ENCODE results near the gene SIK3. TPM values are rescaled to one million over a fixed set of nuclear protein-coding genes. Genes with fewer than 3 reads are reported as not detected.

The SIK3 gene
- total RNA-seq, 1 experiment from 2014 or later, result 14.5 TPM

DNA sequence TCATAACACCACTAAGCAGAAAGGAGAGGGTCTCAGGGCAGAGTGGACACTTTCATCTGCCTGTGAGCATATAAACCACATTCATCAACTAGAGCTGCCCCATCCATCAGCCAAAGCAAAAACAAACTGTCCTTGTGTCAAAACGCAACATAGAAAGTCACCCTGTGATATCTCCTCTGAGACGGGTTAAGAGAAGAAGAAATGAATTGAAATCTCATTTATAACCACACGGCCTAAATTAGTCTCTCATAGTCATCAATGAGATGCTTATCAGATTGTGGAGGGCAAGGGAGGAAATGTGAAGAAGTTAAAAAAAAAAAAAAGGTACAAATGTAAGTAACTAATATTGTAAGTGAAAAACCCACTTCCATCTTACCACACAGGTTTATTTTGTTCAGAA lies 75.7 kb downstream of the SIK3 start:
- Histone ChIP-seq H3K4me1 (ENCODE audit: insufficient read depth, low read length) (peaks cover 47% of the 10 kb centered on the region), H3K4me2 (ENCODE audit: low read length) (no peak overlapping the region), H2AFZ (ENCODE audit: low read length) (no peak overlapping the region), H3K4me3 (ENCODE audit: low read length) (no peak overlapping the region), H3F3A (ENCODE audit: low read length, unreplicated experiment) (no peaks in the 10 kb centered on the region), H3K9me3 (ENCODE audit: low read length) (no peaks in the 10 kb centered on the region), H3K79me2 (ENCODE audit: low read length) (peaks cover 68% of the 10 kb centered on the region), H3K9me2 (replicated peaks; ENCODE audit: low read length) (no peaks in the 10 kb centered on the region), H3K9ac (ENCODE audit: low read length) (no peak overlapping the region), H3K27ac (ENCODE audit: low read length) (no peak overlapping the region), H3K27me3 (ENCODE audit: low read length) (no peaks in the 10 kb centered on the region), H3K36me3 (ENCODE audit: low read depth, low read length) (0 out of 2 replicates have a peak, but pooled peaks cover 5% of the 10 kb centered on the region), H4K20me1 (ENCODE audit: low read length) (peaks cover 39% of the 10 kb centered on the region)
- TF ChIP-seq EZH2 (IDR thresholded peaks at IDR 0.05; ENCODE audit: low read length, unreplicated experiment), result no peak
- no peak for TF ChIP-seq EZH2phosphoT487 (IDR thresholded peaks at IDR 0.05; ENCODE audit: borderline replicate concordance, low read length)
- TF ChIP-seq, protein P1, sequence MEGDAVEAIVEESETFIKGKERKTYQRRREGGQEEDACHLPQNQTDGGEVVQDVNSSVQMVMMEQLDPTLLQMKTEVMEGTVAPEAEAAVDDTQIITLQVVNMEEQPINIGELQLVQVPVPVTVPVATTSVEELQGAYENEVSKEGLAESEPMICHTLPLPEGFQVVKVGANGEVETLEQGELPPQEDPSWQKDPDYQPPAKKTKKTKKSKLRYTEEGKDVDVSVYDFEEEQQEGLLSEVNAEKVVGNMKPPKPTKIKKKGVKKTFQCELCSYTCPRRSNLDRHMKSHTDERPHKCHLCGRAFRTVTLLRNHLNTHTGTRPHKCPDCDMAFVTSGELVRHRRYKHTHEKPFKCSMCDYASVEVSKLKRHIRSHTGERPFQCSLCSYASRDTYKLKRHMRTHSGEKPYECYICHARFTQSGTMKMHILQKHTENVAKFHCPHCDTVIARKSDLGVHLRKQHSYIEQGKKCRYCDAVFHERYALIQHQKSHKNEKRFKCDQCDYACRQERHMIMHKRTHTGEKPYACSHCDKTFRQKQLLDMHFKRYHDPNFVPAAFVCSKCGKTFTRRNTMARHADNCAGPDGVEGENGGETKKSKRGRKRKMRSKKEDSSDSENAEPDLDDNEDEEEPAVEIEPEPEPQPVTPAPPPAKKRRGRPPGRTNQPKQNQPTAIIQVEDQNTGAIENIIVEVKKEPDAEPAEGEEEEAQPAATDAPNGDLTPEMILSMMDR (conservative IDR thresholded peaks at IDR 0.05; ENCODE audit: low read depth, low read length), result no peak
- ChIA-PET CTCF (no interaction called here), POLR2A (ENCODE audit: unreplicated experiment) (no interaction called here)
- intact Hi-C loops (cut with micrococcal nuclease), result no loop called here
- ATAC-seq (no peak), DNase-seq (no peak)
- no TSS peak for BruUV-seq (replicated peaks)

DNA sequence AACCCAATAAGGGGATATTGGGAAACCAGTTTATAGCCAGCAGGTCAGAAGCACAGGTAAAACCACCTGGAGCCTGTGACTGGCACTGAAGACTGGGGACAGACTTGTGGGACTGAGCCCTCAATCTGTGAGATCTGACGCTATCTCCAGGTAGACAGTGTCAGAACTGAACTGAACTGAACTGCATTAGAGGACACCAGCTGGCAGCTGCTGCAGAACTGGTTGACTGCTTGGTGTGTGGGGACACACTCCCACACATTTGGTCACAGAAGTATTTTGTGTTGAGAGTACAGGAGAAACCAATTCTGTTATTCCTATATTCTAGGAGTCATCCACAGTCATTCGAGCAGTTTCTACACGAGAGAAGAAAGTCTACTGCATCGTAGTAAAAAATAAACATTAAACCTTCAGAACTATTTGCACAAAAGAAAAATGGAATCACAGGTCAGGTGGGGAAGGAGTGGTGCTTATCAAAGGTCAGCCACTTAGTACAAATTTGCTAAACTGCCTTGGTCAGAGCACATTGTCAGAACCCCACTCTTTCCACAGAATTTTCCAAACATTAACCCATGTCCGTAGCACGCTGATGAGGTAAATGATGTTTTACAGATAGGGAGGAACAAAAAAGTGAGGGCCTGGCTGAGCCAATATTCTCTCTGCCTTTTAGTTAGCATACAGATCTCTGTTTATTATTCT lies 77.2 kb downstream of the SIK3 start:
- Histone ChIP-seq H4K20me1 (ENCODE audit: low read length) (peaks cover 42% of the 10 kb centered on the region), H3K9me2 (replicated peaks; ENCODE audit: low read length) (no peaks in the 10 kb centered on the region), H3K27ac (ENCODE audit: low read length) (no peak overlapping the region), H3K9me3 (ENCODE audit: low read length) (no peaks in the 10 kb centered on the region), H3K9ac (ENCODE audit: low read length) (no peak overlapping the region), H3K4me3 (ENCODE audit: low read length) (no peak overlapping the region), H3K36me3 (ENCODE audit: low read depth, low read length) (0 out of 2 replicates have a peak, but pooled peaks cover 5% of the 10 kb centered on the region), H3K4me2 (ENCODE audit: low read length) (no peak overlapping the region), H2AFZ (ENCODE audit: low read length) (no peak overlapping the region), H3F3A (ENCODE audit: low read length, unreplicated experiment) (no peaks in the 10 kb centered on the region), H3K79me2 (ENCODE audit: low read length) (peaks cover 67% of the 10 kb centered on the region), H3K4me1 (ENCODE audit: insufficient read depth, low read length) (peaks cover 36% of the 10 kb centered on the region), H3K27me3 (ENCODE audit: low read length) (no peaks in the 10 kb centered on the region)
- ChIA-PET CTCF (no interaction called here), POLR2A (ENCODE audit: unreplicated experiment) (no interaction called here)
- intact Hi-C loops (cut with micrococcal nuclease), result no loop called here
- ATAC-seq (no peak), DNase-seq (no peak)
- BruUV-seq (replicated peaks), result no TSS peak
- TF ChIP-seq EZH2phosphoT487 (IDR thresholded peaks at IDR 0.05; ENCODE audit: borderline replicate concordance, low read length), result no peak
- no peak for TF ChIP-seq EZH2 (IDR thresholded peaks at IDR 0.05; ENCODE audit: low read length, unreplicated experiment)

GRCh38 chr11:117020287-117020686 lies 77.9 kb downstream of the SIK3 start:
- BruUV-seq (replicated peaks), result no TSS peak
- H3K79me2 ChIP-seq (ENCODE audit: low read length), result peaks cover 60% of the 10 kb centered on the region

More at GRCh38 chr11:117020287-117020686, 77.9 kb downstream of the SIK3 start:
- Histone ChIP-seq H2AFZ (ENCODE audit: low read length) (no peak overlapping the region), H3K4me2 (ENCODE audit: low read length) (no peak overlapping the region), H3K9me2 (replicated peaks; ENCODE audit: low read length) (no peaks in the 10 kb centered on the region), H3K4me1 (ENCODE audit: insufficient read depth, low read length) (peaks cover 29% of the 10 kb centered on the region), H3K9ac (ENCODE audit: low read length) (no peak overlapping the region), H3K4me3 (ENCODE audit: low read length) (no peak overlapping the region), H3K9me3 (ENCODE audit: low read length) (no peaks in the 10 kb centered on the region), H4K20me1 (ENCODE audit: low read length) (peaks cover 38% of the 10 kb centered on the region), H3K36me3 (ENCODE audit: low read depth, low read length) (0 out of 2 replicates have a peak, but pooled peaks cover 5% of the 10 kb centered on the region), H3K27me3 (ENCODE audit: low read length) (no peaks in the 10 kb centered on the region), H3F3A (ENCODE audit: low read length, unreplicated experiment) (no peaks in the 10 kb centered on the region), H3K27ac (ENCODE audit: low read length) (peak overlapping the region; percentile 63)
- intact Hi-C loops (cut with micrococcal nuclease), result no loop called here
- DNase-seq (no peak), ATAC-seq (no peak)
- TF ChIP-seq, protein P1 (conservative IDR thresholded peaks at IDR 0.05; ENCODE audit: low read depth, low read length), result no peak
- no peak for TF ChIP-seq EZH2phosphoT487 (IDR thresholded peaks at IDR 0.05; ENCODE audit: borderline replicate concordance, low read length)
- no peak for TF ChIP-seq EZH2 (IDR thresholded peaks at IDR 0.05; ENCODE audit: low read length, unreplicated experiment)
- POLR2A ChIA-PET (ENCODE audit: unreplicated experiment), result no interaction called here
- CTCF ChIA-PET, result no interaction called here
